ENCODE results near the gene NINL.

DNA sequence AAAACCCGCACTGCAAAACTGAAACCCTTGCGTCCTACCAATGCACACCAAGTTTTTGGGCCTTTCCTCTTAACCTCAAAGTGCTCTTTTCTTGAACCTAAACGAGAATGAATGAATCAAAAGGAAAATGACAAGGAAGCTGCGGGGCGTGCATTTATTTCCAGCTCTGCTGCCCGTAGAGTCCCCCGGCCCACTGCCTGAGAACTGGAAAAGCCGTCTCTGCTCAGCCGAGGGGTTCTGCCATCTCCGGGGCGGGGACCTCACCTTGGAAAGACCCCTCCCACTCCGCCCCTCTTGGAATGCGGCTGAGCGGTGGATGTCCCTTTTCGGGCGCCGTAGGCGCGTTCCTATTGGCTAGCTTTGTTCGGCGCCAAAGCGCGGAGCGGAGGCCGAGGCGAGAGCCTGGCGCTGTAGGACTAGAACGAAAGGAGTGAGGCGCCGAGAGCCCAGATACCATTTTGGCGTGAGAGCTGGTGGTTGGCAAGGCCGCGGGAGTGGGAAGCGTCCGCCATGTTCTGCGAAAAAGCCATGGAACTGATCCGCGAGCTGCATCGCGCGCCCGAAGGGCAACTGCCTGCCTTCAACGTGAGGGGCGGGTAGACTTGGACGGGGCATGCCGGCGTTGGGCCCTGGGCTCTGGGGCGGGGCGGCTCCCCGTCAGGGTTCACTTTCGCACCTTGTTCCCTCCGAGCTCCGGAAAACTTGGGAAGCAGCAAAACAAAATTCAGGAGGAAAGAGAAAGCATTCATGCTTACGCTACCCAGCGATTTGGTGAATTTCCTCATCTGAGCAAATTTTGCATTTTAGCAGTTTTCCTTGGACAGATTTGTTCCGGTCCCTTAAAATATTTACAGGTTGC lies 177.8 kb downstream of the NINL start, which contains the start of gene GINS1:
- TF ChIP-seq, protein P1, sequence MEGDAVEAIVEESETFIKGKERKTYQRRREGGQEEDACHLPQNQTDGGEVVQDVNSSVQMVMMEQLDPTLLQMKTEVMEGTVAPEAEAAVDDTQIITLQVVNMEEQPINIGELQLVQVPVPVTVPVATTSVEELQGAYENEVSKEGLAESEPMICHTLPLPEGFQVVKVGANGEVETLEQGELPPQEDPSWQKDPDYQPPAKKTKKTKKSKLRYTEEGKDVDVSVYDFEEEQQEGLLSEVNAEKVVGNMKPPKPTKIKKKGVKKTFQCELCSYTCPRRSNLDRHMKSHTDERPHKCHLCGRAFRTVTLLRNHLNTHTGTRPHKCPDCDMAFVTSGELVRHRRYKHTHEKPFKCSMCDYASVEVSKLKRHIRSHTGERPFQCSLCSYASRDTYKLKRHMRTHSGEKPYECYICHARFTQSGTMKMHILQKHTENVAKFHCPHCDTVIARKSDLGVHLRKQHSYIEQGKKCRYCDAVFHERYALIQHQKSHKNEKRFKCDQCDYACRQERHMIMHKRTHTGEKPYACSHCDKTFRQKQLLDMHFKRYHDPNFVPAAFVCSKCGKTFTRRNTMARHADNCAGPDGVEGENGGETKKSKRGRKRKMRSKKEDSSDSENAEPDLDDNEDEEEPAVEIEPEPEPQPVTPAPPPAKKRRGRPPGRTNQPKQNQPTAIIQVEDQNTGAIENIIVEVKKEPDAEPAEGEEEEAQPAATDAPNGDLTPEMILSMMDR (IDR thresholded peaks at IDR 0.05; ENCODE audit: poor library complexity) = no peak
- no peak for TF ChIP-seq EZH2phosphoT487 (IDR thresholded peaks at IDR 0.05; ENCODE audit: low read depth, severe bottlenecking, unreplicated experiment)
- no peak for TF ChIP-seq EZH2 (IDR thresholded peaks at IDR 0.05; ENCODE audit: borderline replicate concordance)
